PC-9 (cell line): ENCODE results near the gene SEC14L6. TPM values are rescaled to one million over a fixed set of nuclear protein-coding genes. Genes with fewer than 3 reads are reported as not detected.

Experiments used
- BruUV-seq: library from RNA; stranded (reverse); fragments of 400-500 nt; replicated peaks from 2 replicates; lab custom pipeline; 2021; lab: Mats Ljungman, UMichigan
- CTCF ChIA-PET: fragments of 300-600 bp; sonication (Branson Sonifier 250); formaldehyde crosslinking; loops from one replicate; lab custom pipeline; 2022; ENCODE audit warnings: antibody characterized with exemption; lab: Charles Lee
- POLR2A ChIA-PET: fragments of 300-600 bp; sonication (Branson Sonifier 250); formaldehyde crosslinking; loops from one replicate; lab custom pipeline; 2022; ENCODE audit warnings: antibody characterized with exemption; ENCODE audit not compliant: unreplicated experiment; lab: Charles Lee
- DNase-seq, 2 experiments: peaks; one replicate each; pipeline versions ENCODE4 v3.0.0 to v3.0.0-alpha.2; 2015 to 2022; ENCODE audit warnings: mixed read lengths in 1 of 2
- H2AFZ ChIP-seq: fragments of 200-600 bp; sonication (generic); 2 replicates; pipeline ENCODE4 v1.8.1; 2017; ENCODE audit warnings: antibody characterized with exemption
- H3F3A ChIP-seq: fragments of 200-600 bp; sonication (generic); 2 replicates; pipeline ENCODE4 v1.8.1; 2017; ENCODE audit warnings: antibody characterized with exemption, mild to moderate bottlenecking, low read depth; ENCODE audit not compliant: insufficient read depth
- H3K27ac ChIP-seq: fragments of 200-600 bp; sonication (generic); 2 replicates; pipeline ENCODE4 v1.6.1; 2016; ENCODE audit warnings: mixed run types
- H3K27me3 ChIP-seq: fragments of 200-600 bp; sonication (generic); 2 replicates; pipeline ENCODE4 v1.6.1; 2016; ENCODE audit warnings: low read depth, mixed run types; ENCODE audit not compliant: insufficient read depth
- H3K36me3 ChIP-seq: fragments of 200-600 bp; sonication (generic); 2 replicates; pipeline ENCODE4 v1.6.1; 2016; ENCODE audit warnings: low read depth, mixed run types
- H3K4me1 ChIP-seq: fragments of 200-600 bp; sonication (generic); replicated peaks from 2 replicates; pipeline ENCODE4 v1.6.1; 2016; ENCODE audit warnings: mixed run types; ENCODE audit not compliant: insufficient read depth
- H3K4me2 ChIP-seq: fragments of 200-600 bp; sonication (generic); 2 replicates; pipeline ENCODE4 v1.6.1; 2017; ENCODE audit warnings: mixed run types
- H3K4me3 ChIP-seq: fragments of 200-600 bp; sonication (generic); 2 replicates; pipeline ENCODE4 v1.6.1; 2016; ENCODE audit warnings: mixed run types
- H3K79me2 ChIP-seq: fragments of 200-600 bp; sonication (generic); 2 replicates; pipeline ENCODE4 v1.6.1; 2017; ENCODE audit warnings: low read depth, mixed run types
- H3K9me2 ChIP-seq: fragments of 200-600 bp; sonication (generic); 2 replicates; pipeline ENCODE4 v1.8.1; 2017; ENCODE audit warnings: mild to moderate bottlenecking; ENCODE audit not compliant: insufficient read depth
- H3K9me3 ChIP-seq: fragments of 200-600 bp; sonication (generic); 2 replicates; pipeline ENCODE4 v1.8.1; 2016; ENCODE audit warnings: low read depth; ENCODE audit not compliant: insufficient read depth
- H4K20me1 ChIP-seq: fragments of 200-600 bp; sonication (generic); 2 replicates; pipeline ENCODE4 v1.8.1; 2017; ENCODE audit not compliant: insufficient read depth
- EZH2 ChIP-seq: fragments of 200-600 bp; sonication (generic); IDR thresholded peaks from 2 replicates; pipeline ENCODE4 v1.8.0; 2017; ENCODE audit warnings: antibody characterized with exemption, low read depth
- intact Hi-C: fragments of 100-400 bp; cut with micrococcal nuclease; formaldehyde crosslinking; loops from one replicate; pipeline ENCODE4 v1.10.0; 2022; ENCODE audit not compliant: unreplicated experiment
- total RNA-seq: library from RNA; stranded (reverse); gene quantifications from 2 replicates; pipeline ENCODE4 v1.2.3, GENCODE V29; 2021
- TF ChIP-seq, protein P1 (sequence below): fragments of 200-600 bp; sonication (generic); conservative IDR thresholded peaks from 2 replicates; pipeline ENCODE4 v1.6.1; 2017; ENCODE audit warnings: mixed run types, antibody characterized with exemption, mild to moderate bottlenecking, moderate library complexity

Gene SEC14L6
- total RNA-seq, 1 experiment from 2014 or later = 0.31 TPM

DNA sequence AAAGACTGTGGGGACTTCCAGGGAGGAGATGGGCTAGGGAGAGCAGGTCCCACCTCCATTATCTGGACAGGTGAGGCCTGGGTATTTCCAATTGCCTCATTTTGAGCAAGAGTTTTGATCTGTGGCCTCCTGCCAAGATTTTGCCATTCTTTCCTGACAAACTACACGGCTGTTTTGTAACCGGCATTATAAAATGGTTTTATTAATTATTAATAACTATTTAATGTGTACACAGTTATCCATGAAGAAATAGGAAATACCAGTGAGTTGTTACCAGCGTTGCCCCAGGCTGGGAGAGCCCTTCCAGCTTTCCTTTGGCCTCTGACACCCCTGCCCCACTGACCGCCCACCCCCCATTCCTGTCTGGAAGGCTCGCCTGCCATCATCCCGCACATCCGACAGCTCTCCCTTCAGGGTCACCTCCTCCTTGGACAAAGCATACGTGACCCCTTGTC, 59.9 kb downstream of the SEC14L6 start:
- Histone ChIP-seq H3K4me1 (no peaks in the 10 kb centered on the region), H3F3A (no peaks in the 10 kb centered on the region)
- no TSS peak for BruUV-seq

DNA sequence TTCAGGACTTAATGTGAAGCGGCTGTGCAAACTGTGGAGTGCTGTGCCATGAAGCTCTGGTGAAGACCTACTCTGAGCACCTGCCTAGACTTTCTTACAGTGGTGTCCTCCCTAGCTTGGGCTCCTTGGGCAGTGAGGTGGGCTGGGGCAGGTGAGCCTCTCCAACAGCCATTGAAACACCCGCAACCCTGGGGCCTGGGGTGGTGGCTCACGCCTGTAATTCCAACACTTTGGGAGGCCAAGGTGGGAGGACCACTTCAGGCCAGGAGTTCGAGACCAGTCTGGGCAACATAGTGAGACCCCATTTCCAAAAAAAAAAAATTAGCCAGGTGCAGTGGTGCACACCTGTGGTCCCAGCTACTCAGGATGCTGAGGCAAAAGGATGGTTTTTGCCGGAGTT, 60.4 kb downstream of the SEC14L6 start:
- intact Hi-C loops = no loop called here
- DNase-seq = no peak
- no peaks in the 10 kb centered on the region for H3K9me2 ChIP-seq
- CTCF ChIA-PET = interaction anchor here (0.5 to 1.2 kb wide), 2 partner anchors 38 to 40 kb away, joined by 5 read pairs; no protein-coding TSS in a partner anchor
- H3K4me3 ChIP-seq = no peak overlapping the region
- no peaks in the 10 kb centered on the region for H4K20me1 ChIP-seq
- H3K36me3 ChIP-seq = no peaks in the 10 kb centered on the region
- no peaks in the 10 kb centered on the region for H3K9me3 ChIP-seq
- no peak overlapping the region for H3K4me2 ChIP-seq
- H3F3A ChIP-seq = no peaks in the 10 kb centered on the region
- POLR2A ChIA-PET = no interaction called here
- TF ChIP-seq, protein P1, sequence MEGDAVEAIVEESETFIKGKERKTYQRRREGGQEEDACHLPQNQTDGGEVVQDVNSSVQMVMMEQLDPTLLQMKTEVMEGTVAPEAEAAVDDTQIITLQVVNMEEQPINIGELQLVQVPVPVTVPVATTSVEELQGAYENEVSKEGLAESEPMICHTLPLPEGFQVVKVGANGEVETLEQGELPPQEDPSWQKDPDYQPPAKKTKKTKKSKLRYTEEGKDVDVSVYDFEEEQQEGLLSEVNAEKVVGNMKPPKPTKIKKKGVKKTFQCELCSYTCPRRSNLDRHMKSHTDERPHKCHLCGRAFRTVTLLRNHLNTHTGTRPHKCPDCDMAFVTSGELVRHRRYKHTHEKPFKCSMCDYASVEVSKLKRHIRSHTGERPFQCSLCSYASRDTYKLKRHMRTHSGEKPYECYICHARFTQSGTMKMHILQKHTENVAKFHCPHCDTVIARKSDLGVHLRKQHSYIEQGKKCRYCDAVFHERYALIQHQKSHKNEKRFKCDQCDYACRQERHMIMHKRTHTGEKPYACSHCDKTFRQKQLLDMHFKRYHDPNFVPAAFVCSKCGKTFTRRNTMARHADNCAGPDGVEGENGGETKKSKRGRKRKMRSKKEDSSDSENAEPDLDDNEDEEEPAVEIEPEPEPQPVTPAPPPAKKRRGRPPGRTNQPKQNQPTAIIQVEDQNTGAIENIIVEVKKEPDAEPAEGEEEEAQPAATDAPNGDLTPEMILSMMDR = no peak
- TF ChIP-seq EZH2 = no peak
- no peaks in the 10 kb centered on the region for H3K27me3 ChIP-seq
- H2AFZ ChIP-seq = no peak overlapping the region
- BruUV-seq = no TSS peak
- no peaks in the 10 kb centered on the region for H3K79me2 ChIP-seq
- no peaks in the 10 kb centered on the region for H3K4me1 ChIP-seq
- H3K27ac ChIP-seq = no peak overlapping the region

More for the DNA sequence above, 59.9 kb downstream of the SEC14L6 start:
- H3K4me3 ChIP-seq = no peak overlapping the region
- no peaks in the 10 kb centered on the region for H3K27me3 ChIP-seq
- H3K79me2 ChIP-seq = no peaks in the 10 kb centered on the region
- H3K9me3 ChIP-seq = no peaks in the 10 kb centered on the region
- ChIA-PET POLR2A (no interaction called here), CTCF (interaction anchor here (1.2 kb wide), 1 partner anchor 41 kb away, joined by 5 read pairs; no protein-coding TSS in a partner anchor)
- TF ChIP-seq, protein P1 = no peak
- TF ChIP-seq EZH2 = no peak
- H3K36me3 ChIP-seq = no peaks in the 10 kb centered on the region
- H3K4me2 ChIP-seq = no peak overlapping the region
- no peak overlapping the region for H3K27ac ChIP-seq
- H3K9me2 ChIP-seq = no peaks in the 10 kb centered on the region
- no peak overlapping the region for H2AFZ ChIP-seq
- no peaks in the 10 kb centered on the region for H4K20me1 ChIP-seq
- DNase-seq = no peak
- intact Hi-C loops = no loop called here

DNA sequence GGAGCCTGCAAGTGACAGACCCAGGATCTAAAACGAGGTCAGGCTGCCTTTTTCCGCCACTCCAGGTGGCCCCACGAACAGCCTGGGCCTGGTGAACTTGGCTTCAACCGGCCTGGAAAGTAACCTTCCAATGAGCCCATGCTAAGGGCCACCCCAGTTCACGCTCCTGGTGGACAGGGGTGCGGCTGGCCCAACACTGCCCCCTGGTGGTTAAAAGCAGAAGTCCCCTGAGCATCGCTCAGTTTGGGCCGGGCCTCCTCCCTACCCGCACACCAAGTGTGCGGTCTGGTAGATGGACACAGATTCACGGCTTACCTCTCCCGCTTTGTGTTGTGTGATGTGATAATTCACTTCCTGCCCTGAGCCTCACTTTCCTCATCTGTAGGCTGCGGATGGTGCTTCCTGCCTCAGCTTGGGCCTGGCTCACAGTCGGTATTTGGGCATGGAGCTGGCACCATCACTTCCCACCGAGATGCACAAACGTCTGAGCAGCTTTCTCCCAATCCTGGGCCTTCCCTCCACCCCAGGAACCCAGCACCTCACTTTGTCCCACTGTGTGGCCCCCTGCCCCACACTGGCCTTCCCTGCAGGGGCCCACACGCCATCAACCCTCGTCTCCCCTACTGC, 61.1 kb downstream of the SEC14L6 start:
- Histone ChIP-seq H3K4me2 (no peak overlapping the region), H3K36me3 (no peaks in the 10 kb centered on the region), H3K9me3 (no peaks in the 10 kb centered on the region), H3K79me2 (no peaks in the 10 kb centered on the region), H3K4me1 (no peaks in the 10 kb centered on the region), H3K9me2 (no peaks in the 10 kb centered on the region), H3K4me3 (no peak overlapping the region), H3F3A (no peaks in the 10 kb centered on the region), H2AFZ (no peak overlapping the region), H3K27me3 (no peaks in the 10 kb centered on the region), H4K20me1 (no peaks in the 10 kb centered on the region), H3K27ac (no peak overlapping the region)
- TF ChIP-seq EZH2 = no peak
- TF ChIP-seq, protein P1 = peak; percentile 99
- peak; percentile 49 to 69 for DNase-seq
- BruUV-seq = no TSS peak
- ChIA-PET CTCF (interaction anchor here (1.2 kb wide), 1 partner anchor 39 kb away, joined by 5 read pairs; no protein-coding TSS in a partner anchor), POLR2A (no interaction called here)
- intact Hi-C loops = loop anchor here (1.0 to 2.0 kb wide), 5 partner anchors 41 to 229 kb away; partner anchors contain the start of gene CASTOR1
